Activated naive CD4-positive, alpha-beta T cell treated with anti-CD3 and anti-CD28 coated beads, Interleukin-2, amount 10 ng/mL, durations not matched to agents 7 days and 5 days (primary cell): Measurements from ENCODE around the gene DPY19L2.

Experiments used
- CTCF ChIA-PET: fragments of 350-600 bp; sonication (Branson Sonifier 250); formaldehyde crosslinking; loops from one replicate; lab custom pipeline; 2021; ENCODE audit warnings: antibody characterized with exemption; lab: Charles Lee
- DNase-seq: peaks from one replicate; pipeline ENCODE4 v3.0.0-alpha.2; 2020
- H3K27ac Mint-ChIP-seq: one replicate; pipeline ENCODE4 v1.8.0; 2021; ENCODE audit warnings: mild to moderate bottlenecking, moderate library complexity, mixed read lengths
- H3K27me3 Mint-ChIP-seq: one replicate; pipeline ENCODE4 v1.8.0; 2021; ENCODE audit warnings: mild to moderate bottlenecking, mixed read lengths
- H3K36me3 Mint-ChIP-seq: one replicate; pipeline ENCODE4 v1.8.0; 2021; ENCODE audit warnings: mixed read lengths
- H3K4me1 Mint-ChIP-seq: one replicate; pipeline ENCODE4 v1.8.0; 2021; ENCODE audit warnings: mixed read lengths
- H3K4me3 Mint-ChIP-seq: one replicate; pipeline ENCODE4 v1.8.0; 2021; ENCODE audit warnings: mild to moderate bottlenecking, moderate library complexity, mixed read lengths
- H3K9me3 Mint-ChIP-seq: one replicate; pipeline ENCODE4 v1.8.0; 2021; ENCODE audit warnings: mixed read lengths

The DPY19L2 gene

DNA sequence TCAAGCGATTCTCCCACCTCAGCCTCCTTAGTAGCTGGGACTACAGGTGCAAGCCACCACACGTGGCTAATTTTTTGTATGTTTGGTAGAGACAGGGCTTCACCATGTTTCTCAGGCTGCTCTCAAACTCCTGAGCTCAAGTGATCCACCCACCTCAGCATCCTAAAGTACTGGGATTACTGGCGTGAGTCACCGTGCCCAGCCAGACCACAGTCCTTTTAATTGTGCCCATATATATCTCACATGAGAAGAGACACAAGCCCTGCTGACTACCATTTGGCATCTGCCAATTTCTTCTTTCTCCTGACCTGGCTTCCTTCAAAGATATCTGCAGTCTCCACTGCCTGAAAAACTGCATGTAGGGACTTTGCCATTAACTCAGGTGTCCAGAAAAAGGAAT is 142.5 kb downstream of the DPY19L2 start:
- no peak overlapping the region for H3K27ac Mint-ChIP-seq
- H3K4me3 Mint-ChIP-seq, result no peak overlapping the region

DNA sequence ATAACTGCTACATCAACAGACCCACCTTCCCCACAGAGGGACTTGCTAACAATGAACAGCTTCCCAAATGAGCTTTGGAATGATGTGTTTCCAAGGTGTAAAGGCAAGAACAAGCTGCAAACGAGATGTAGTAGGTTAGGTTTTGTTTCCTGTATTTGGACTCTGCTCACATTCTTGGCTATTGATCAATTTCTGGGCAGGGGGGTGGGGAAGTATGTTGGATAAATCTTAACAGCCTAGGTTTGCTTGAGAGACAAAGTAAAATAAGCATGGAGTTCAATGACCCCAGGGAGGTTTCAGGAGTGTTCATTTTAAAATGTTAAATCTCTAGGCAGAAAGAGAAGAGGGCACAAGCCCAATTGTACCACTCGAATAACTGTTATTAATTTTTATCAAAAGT is 146.6 kb downstream of the DPY19L2 start:
- no peaks in the 10 kb centered on the region for H3K27me3 Mint-ChIP-seq
- no peaks in the 10 kb centered on the region for H3K36me3 Mint-ChIP-seq
- DNase-seq, result no peak
- no peak overlapping the region for H3K4me3 Mint-ChIP-seq
- H3K27ac Mint-ChIP-seq, result no peak overlapping the region
- H3K4me1 Mint-ChIP-seq, result no peaks in the 10 kb centered on the region
- no peaks in the 10 kb centered on the region for H3K9me3 Mint-ChIP-seq
- CTCF ChIA-PET, result no interaction called here

More for the DNA sequence above, 142.5 kb downstream of the DPY19L2 start:
- no peaks in the 10 kb centered on the region for H3K27me3 Mint-ChIP-seq
- H3K9me3 Mint-ChIP-seq, result no peaks in the 10 kb centered on the region
- CTCF ChIA-PET, result no interaction called here
- H3K36me3 Mint-ChIP-seq, result no peaks in the 10 kb centered on the region
- DNase-seq, result no peak
- H3K4me1 Mint-ChIP-seq, result no peaks in the 10 kb centered on the region
